NB4 (cell line): ENCODE data around the gene CLIC5.

Source experiments
- CTCF ChIP-seq: IDR thresholded peaks from one replicate; pipeline ENCODE4 v1.5.1; 2012; ENCODE audit warnings: low read depth, low read length
- MYC ChIP-seq: IDR thresholded peaks from 2 replicates; pipeline ENCODE4 v1.6.1; 2011; ENCODE audit warnings: low read depth, low read length
- POLR2A ChIP-seq: IDR thresholded peaks from 2 replicates; pipeline ENCODE4 v1.6.1; 2011; ENCODE audit warnings: mild to moderate bottlenecking; ENCODE audit not compliant: insufficient read length; ENCODE audit errors: extremely low read depth
- TF ChIP-seq, protein P1 (sequence below): IDR thresholded peaks from 2 replicates; pipeline ENCODE4 v1.6.1; 2011; ENCODE audit warnings: low read depth, low read length

DNA sequence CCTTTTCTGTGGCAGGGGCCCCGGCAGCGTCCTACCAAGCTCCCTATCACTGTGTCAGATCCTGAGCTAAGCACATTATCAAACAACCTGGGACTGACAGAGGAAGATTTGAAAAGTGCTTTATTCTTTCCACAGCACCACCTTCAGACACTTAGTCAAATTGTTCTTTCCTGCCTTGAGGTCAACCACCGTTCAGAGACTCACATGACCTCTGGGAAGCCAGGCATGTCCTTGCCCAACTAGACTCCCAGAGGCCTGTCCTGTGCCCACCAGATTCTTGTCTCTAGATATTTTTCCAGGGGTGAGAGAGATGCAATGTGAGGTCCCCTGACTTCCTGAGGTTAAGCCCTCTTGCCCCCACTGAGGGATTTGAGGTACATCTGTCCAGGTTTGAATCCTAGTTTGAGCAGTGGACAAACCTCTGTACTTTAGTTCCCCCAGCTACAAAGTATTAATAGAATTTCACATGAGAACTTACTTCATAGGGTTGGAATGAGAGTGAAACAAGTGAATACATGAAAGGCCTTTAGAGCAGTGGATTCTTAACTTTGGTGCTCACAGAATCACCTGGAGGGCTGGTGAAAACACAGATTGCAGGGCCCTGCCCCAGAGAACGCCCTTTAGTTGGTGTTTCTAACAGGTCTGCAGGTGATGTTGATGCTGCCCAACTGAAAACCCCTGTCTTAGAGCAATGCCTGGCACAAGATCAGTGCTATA, 179.8 kb downstream of the CLIC5 start:
- TF ChIP-seq CTCF (no peak), MYC (no peak), POLR2A (no peak)
- TF ChIP-seq, protein P1, sequence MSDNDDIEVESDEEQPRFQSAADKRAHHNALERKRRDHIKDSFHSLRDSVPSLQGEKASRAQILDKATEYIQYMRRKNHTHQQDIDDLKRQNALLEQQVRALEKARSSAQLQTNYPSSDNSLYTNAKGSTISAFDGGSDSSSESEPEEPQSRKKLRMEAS = no peak
